HG03558 (cell line): Measurements from ENCODE around the gene FEZ2.

ENCODE experiments used
- ATAC-seq: cut with Tn5 transposase; IDR thresholded peaks from one replicate; pipeline ENCODE4 v1.9.1; 2021; ENCODE audit warnings: moderate number of reproducible peaks; ENCODE audit not compliant: unreplicated experiment; ENCODE audit errors: extremely low read depth

Gene FEZ2

DNA sequence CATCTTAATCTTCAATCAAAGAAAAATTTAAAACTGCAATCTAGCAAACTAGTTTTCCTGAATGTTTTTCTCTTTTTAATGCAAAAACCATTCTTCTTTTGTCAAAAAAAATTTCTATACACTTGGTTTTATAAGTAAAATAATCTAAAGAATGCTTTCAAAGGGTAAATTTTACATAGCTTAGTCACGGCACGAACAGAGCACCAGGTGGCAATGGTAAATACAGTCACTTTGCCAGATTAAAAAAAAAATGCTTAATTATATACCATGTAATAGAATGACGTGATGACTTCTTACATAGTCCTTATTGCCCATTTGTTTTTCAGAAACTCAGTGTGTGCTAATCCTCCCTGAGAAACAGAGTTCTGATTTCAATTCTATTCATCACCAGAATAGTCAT is 10.4 kb downstream of the FEZ2 start:
- no peak for ATAC-seq

- ATAC-seq = no peak
Observed at GRCh38 chr2:36587101-36587500, 10.9 kb downstream of the FEZ2 start.

DNA sequence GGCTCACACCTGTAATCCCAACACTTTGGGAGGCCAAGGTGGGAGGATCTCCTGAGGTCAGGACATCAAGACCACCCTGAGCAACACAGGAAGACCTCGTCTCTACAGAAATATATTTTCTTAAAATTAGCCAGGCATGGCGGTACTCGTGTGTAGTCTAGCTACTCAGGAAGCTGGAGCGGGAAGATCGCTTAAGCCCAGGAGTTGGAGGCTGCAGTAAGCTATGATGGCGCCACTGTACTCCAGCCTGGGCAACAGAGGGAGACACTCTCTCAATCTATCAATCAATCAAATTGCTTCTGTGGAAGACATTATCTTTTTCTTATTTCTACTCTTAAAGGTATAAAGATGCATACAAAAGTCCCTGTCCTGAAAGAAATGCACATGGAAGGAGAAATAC is 11.3 kb downstream of the FEZ2 start:
- ATAC-seq = no peak

GRCh38 chr2:36584148-36584794 is 13.7 kb downstream of the FEZ2 start:
- ATAC-seq = no peak

DNA sequence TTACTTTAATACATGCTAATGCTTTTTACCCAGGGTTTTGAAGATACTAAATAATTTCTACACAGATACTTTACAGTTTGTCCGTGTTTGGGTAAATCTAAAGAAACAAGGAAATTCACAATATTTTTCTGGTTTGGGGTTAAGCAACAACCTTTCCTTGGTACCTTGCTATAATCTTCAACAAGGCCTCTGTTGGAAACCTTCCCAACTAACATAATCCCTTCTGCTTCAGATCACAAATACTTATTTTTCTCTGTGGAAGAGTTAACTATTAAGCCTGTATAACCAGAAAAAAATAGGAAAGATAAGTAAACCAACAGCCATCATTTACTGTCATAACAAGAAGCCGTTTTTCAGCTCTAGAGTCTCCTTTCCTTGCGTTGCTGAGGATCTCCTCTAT is 15.0 kb downstream of the FEZ2 start:
- ATAC-seq = no peak

DNA sequence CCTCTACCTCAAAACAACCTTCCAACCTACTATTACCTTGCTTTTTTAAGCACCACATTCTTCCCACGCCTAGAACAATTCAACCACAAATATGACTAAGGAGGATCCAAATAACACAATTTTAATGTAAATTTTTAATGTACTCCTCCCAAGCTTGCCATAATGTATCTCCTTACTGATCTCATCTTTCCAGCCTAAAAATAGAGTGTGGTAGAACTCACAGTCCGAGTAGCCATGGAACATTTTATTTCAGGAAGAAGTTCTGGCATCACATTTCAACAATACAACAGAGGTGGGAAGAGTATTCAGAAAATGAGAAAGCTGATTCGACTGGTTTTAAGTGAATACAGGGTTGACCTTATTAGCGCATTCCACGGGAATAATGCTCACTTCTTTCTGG is 15.4 kb downstream of the FEZ2 start:
- no peak for ATAC-seq

DNA sequence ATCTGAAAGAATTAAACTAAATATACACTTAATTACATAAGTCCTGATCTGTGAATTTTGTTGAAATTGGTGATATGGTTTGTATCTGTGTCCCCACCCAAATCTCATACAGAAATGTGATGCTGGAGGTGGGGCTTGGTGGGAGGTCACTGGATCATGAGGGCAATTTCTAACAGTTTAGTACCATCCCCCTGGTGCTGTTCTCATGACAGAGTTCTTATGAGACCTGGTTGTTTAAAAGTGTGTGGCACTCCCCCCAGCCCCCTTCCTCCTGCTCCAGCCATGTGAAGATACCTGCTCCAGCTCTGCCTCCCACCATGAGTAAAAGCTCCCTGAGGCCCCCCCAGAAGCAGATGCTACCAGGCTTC is 18.7 kb downstream of the FEZ2 start:
- no peak for ATAC-seq

DNA sequence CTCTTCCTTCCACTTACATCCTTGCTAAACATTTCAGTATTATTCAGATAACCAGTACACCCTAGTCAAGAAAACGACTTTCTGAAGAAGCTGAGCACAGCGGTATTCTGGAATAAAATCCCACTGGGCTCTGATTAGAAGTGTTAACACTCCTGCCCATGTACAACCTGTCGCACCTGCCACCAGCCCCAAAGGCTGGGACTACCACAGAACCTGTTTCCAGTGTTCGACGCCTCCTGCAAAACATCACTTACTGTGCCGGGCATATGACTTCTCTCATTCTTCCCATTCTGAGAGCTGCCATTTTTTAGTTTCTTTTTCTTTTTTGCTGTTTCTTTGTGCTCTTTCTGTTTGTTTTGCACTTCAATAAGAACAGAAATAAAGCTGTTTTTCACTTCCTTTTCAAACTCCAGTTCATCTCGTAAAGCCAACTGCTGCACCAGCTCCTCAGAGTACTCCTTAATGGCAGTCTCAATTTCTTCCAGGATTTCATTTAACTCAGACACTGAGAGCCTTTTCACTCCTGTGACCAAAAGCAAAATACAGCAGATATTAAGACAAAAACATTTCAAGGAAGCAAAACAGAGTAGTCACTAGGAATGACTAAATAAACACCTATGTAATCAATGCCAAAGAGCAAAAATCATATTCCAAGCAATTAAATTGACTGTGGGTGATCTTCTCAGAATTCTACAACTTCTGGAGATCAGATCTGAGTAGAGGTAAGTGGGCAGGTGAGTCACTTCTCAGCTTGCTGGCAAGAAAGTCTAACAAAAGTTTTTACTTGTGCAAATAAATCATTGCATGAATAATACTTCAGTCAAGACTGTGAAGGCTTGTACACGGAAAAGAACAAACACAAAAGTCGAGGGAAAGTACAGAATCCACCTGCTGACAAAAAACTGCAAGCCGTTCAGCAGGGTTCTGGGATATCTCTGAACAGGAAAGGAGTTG is 19.3 kb downstream of the FEZ2 start:
- no peak for ATAC-seq

GRCh38 chr2:36577884-36578283 is 20.1 kb downstream of the FEZ2 start:
- ATAC-seq = no peak

GRCh38 chr2:36574560-36574959 is 23.4 kb downstream of the FEZ2 start:
- ATAC-seq = no peak

- no peak for ATAC-seq
Observed at GRCh38 chr2:36573165-36573564, 24.8 kb downstream of the FEZ2 start.

GRCh38 chr2:36572719-36573059 is 25.3 kb downstream of the FEZ2 start:
- no peak for ATAC-seq

GRCh38 chr2:36572054-36572718 is 25.8 kb downstream of the FEZ2 start:
- no peak for ATAC-seq

GRCh38 chr2:36570416-36570815 is 27.6 kb downstream of the FEZ2 start:
- ATAC-seq = no peak

DNA sequence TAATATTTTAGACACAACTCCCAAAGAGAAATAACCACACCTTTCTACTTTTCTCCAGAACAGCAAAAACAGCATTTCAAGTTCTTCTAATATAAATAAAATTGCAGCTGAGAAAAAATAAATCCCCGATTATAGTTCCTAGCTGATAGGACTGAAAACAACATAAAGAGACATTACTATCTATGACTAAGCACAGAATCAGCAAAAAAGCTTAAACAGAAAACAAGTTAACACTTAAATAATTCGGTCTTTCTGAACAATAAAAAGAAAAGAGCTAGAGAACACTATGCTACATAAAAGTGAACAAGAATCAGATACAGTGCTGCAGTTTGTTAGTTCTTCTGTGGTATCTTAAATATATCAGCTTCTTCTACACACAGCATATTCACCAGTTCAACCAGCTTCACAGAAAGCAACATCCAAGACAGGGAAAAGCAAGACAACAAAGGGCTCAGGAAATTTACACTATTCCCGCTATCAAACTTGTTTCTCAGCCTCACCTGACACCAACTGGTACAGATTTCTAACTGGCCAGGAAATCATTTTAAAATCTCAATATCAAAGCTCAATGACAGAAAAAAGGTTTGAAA is 28.6 kb downstream of the FEZ2 start:
- ATAC-seq = no peak

DNA sequence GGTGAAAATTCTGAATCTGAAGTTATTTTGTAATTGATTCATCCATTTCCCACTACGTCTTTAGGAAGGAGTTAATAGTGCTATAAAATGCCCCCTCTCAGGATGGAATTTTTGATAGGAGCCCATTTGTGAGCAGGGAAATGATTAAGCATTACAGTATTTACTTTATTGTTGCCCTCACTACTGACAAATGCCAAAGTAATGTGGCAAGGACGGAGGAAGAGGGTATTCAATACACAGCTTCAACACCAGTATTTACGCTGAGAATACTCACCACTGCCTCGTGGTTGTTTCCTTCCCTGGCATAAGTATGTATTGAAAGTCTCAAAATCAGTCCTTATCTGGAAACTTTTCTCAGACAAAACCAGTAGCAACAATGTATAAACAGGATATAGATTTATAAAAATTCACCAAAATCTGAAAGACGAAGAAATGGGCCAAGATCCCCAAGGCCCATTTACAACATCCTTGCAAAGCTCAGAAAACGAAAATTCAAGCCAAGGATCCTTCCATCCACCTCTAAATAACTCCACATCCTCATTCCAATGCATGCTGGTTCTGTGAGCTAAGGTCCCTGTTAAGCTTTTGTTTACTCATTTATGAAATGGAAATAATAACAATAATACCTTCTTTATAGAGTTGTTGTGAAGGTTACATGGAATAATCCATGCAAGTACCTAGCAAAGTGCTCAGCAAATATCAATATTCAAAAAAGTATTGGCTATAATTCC is 29.3 kb downstream of the FEZ2 start:
- no peak for ATAC-seq

DNA sequence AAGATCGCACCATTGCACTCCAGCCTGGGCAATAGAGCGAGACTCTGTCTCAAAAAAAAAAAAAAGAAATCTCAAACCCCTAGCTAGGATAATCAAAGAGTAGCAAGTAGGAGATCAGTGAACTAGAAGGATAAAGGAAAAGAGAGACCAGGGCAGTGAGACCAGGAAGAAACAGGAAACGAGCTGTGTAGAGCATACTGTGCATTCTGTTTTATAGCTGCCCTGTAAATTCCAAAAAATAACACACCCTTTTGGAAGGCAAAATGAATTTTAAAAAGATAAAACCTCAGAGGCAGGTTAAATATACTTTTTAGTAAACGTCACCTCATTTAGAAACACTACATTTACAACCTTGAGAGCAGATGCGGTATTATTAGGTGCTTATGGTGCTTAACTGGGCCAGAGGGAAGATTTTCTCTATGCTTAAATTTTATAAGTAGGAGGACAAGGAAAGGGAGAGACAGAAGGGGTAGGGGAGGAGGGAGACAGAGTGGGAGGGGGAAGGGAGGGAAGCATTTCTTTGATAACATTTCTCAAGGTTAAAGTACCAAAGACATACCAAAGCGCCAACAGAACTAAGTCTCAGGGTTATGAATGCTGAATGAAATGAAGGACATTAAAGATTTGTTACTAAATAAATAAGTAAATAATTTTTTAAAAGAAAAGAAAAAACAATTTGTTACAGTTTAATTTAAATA is 30.1 kb downstream of the FEZ2 start:
- ATAC-seq = no peak

- ATAC-seq = no peak
Observed at GRCh38 chr2:36566887-36567286, 31.1 kb downstream of the FEZ2 start.

GRCh38 chr2:36565712-36566111 is 32.3 kb downstream of the FEZ2 start:
- no peak for ATAC-seq
